A549 treated with CpdA at 1 μM for 4 hours (cell line): Measurements from ENCODE around the gene GOLGA6L7. TPM values are rescaled to one million over a fixed set of nuclear protein-coding genes. Genes with fewer than 3 reads are reported as not detected.

Experiments used
- total RNA-seq: library from RNA; stranded (reverse); fragments of 200-300 nt; extraction: Qiagen RNA extraction; gene quantifications from 5 replicates; pipeline ENCODE4 v1.2.3, GENCODE V29; 2022; ENCODE audit warnings: low read depth

The GOLGA6L7 gene
- not detected in 5 replicates for total RNA-seq

DNA sequence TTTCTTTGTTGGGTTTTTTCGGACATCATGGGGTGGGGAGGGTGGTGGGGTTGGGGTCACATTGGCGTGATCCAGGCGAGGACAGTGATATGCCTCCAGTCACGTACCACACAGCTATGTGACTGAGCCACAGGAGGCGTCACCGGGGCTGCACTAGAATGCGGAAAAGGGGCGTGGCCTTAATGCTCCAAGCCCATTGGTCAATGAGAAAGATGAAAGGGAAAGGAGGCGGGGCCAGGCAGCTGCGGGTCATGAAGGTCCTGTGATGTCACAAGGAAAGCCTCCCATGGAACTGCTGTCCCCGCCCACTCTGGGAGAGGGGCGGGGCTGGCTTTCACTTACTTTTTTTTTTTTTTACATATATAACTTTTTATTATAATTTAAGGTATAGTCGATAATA is at the start of gene GOLGA6L7:
TSS of gene GOLGA6L7 (minus strand) at position 124 of the 400 bp plus-strand sequence. CDS start at position 29, 95 bp downstream.

DNA sequence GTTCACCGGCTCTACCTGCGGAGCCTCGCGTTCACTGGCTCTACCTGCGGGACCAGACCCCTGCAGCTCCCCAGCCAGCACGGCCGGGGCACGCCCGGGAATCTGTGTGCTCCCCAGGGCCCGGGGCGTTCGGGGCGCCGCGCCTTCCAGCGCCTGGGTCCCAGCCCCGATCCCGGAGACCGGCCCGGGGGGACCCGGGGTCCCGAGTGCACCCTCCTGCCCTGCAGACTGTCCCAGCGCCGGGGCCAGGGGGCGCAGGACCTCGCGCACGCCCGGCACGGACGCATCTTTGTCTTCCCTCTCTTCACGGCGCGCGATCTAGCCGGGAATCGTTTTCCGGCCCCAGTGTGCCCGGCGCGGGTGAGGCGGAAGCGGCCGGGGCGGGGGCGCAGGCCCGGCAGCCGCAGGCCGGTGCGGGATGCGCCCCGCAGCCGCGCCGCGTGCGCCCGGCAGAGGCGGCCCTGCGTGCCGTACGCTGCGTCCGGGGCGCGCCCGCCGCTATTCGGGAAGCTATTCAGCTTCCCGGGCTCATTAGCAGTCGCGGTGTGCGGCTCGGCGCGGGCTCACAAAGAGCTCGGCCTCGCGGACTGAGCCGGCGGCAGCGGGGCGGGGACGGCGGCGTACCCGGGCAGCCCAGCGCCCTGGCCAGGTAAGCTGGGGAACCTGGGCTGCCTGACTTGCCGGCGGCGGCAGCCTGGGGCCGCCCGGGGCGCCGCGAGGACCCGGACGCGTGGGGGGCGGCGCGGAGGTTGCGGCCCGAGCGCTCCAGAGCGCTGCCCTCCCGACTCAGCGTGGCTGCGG is 37.4 kb upstream of the GOLGA6L7 start, which contains the start of gene APBA2:
TSS of gene APBA2 (plus strand) at position 345 of the 801 bp plus-strand sequence. CDS start 167,911 bp downstream, outside the sequence.

Other genes with a start within 250 kb of the GOLGA6L7 start
- gene GOLGA8M, start 136.2 kb downstream of the GOLGA6L7 start, total RNA-seq: not detected in 5 replicates
- gene APBA2, start 37.3 kb upstream of the GOLGA6L7 start, total RNA-seq: 17.2 to 21.8 TPM (median 18.3 TPM) in 5 replicates